ENCODE results near the gene DMRTA2. TPM values are rescaled to one million over a fixed set of nuclear protein-coding genes. Genes with fewer than 3 reads are reported as not detected.

Gene DMRTA2
- total and polyA plus RNA-seq, 2 of the 4 experiments (the other 2 are of a cell fraction), result 0.02 TPM; not detected in 1

DNA sequence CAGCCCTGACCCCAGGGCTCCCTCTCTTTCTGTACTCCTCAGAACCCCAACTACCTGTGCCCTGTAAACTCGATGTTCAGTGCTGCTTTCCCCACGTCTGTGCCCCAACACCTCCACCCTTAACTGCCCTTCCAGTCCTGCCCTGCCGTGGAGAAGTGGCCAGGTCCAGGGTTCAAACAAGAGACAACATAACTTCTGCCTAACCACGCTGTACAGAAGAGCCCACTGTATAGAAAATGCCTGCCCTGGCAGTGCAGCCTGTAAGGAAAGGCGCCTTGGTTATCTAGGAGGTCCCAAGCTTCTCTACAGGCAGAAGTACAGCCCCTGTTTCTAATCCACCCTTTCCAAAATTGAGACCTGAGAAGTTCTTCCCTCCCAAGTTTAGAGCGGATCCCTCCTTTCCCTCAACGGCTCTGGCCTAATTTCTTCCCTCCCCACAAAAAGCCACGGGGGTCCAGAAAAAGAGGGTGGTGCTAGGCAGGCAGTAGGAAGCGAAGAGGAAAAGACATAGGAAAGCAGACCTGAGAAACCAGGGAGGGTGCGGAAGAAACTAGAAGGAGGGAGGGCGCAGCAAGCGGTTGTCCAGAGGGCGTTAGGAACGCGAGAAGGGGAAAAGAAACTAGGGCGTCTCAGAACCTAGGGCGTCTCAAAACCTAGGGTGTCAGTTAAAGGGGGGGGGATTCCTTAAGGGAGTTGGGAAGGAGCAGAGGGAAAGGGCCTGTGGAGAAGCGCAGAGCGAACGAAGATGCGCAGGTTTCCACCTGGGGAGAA lies 3.2 kb downstream of the DMRTA2 start:
- Histone ChIP-seq H3K9me1 (ENCODE audit: insufficient read depth, low read length) (no peaks in the 10 kb centered on the region), H2AK5ac (ENCODE audit: low read depth, low read length) (no peak overlapping the region), H3K18ac (ENCODE audit: low read depth, low read length) (no peak overlapping the region), H2AK9ac (replicated peaks; ENCODE audit: low read depth, low read length, poor library complexity) (no peak overlapping the region), H3K14ac (replicated peaks; ENCODE audit: low read depth, low read length) (no peak overlapping the region), H3K27ac (ENCODE audit: insufficient read depth, low read length) (no peak overlapping the region), H3K36me3 (ENCODE audit: control insufficient read depth, insufficient read depth, low read length) (no peaks in the 10 kb centered on the region), H2BK15ac (ENCODE audit: low read depth, low read length) (no peak overlapping the region), H4K91ac (ENCODE audit: insufficient read depth, low read depth, low read length) (no peak overlapping the region), H3K4me1 (ENCODE audit: control insufficient read depth, insufficient read depth, low read length) (peaks cover 2% of the 10 kb centered on the region; the same call in 1 of the 2 replicates), H3K4ac (ENCODE audit: low read depth, low read length) (no peak overlapping the region), H2BK20ac (ENCODE audit: low read depth, low read length) (no peak overlapping the region), H2BK120ac (ENCODE audit: low read depth, low read length) (no peak overlapping the region), H3K27me3 (ENCODE audit: control insufficient read depth, insufficient read depth, low read length) (peaks cover 98% of the 10 kb centered on the region), H3K23ac (ENCODE audit: low read depth, low read length) (no peak overlapping the region), H3K79me1 (ENCODE audit: low read depth in 1 of 2, low read length in 2 of 2) (no peaks in the 10 kb centered on the region), H4K5ac (ENCODE audit: low read depth, low read length) (no peak overlapping the region), H3K4me3 (ENCODE audit: insufficient read depth, low read depth, low read length) (no peak overlapping the region), H3K4me2 (ENCODE audit: low read depth, low read length) (no peak overlapping the region), H3K9ac (ENCODE audit: low read depth, low read length) (no peak overlapping the region), H2AFZ (replicated peaks; ENCODE audit: low read length, poor library complexity) (no peak overlapping the region), H3K9me3 (ENCODE audit: control insufficient read depth, insufficient read depth, low read length) (peaks cover 5% of the 10 kb centered on the region; the same call in 1 of the 2 replicates), H3K56ac (ENCODE audit: extremely low read depth, insufficient read depth, low read length) (no peak overlapping the region), H2BK5ac (ENCODE audit: low read depth, low read length, poor library complexity, severe bottlenecking) (no peak overlapping the region), H4K8ac (ENCODE audit: low read depth in 2 of 2, low read length in 2 of 2) (no peak overlapping the region), H4K20me1 (ENCODE audit: insufficient read depth, low read length) (0 out of 2 replicates have a peak, but pooled peaks cover under 1% of the 10 kb centered on the region)
- intact Hi-C loops (cut with micrococcal nuclease) (no loop called here), dilution Hi-C loops (cut with HindIII; ENCODE audit: low sequenced_read_pairs, unreplicated experiment) (no loop called here), in situ Hi-C loops (cut with MboI; ENCODE audit: low sequenced_read_pairs) (no loop called here)
- TF ChIP-seq CEBPB (IDR thresholded peaks at IDR 0.05; ENCODE audit: low read depth, low read length) (no peak), MAFK (IDR thresholded peaks at IDR 0.05; ENCODE audit: low read depth, low read length) (no peak), RFX5 (IDR thresholded peaks at IDR 0.05; ENCODE audit: low read depth, low read length) (no peak), FOS (IDR thresholded peaks at IDR 0.05; ENCODE audit: low read depth, low read length) (no peak), BHLHE40 (IDR thresholded peaks at IDR 0.05; ENCODE audit: low read depth, low read length) (no peak), MAZ (IDR thresholded peaks at IDR 0.05; ENCODE audit: borderline replicate concordance, low read depth, low read length) (no peak), POLR2A (IDR thresholded peaks at IDR 0.05; ENCODE audit: low read depth, low read length) (no peak), NFE2L2 (IDR thresholded peaks at IDR 0.05; ENCODE audit: low read depth, low read length) (no peak), RAD21 (IDR thresholded peaks at IDR 0.05; ENCODE audit: low read length) (no peak)
- no TSS peak for BruUV-seq (replicated peaks)
- DNase-seq, result no peak
- CTCF ChIA-PET, result no interaction called here
- no peak for ATAC-seq (ENCODE audit: low read depth)
- WGBS, 2 experiments (ENCODE audit: extremely low coverage in 2 of 2, insufficient read length in 1 of 2), result 7% methylated on average over 6 of the region's 21 CpGs; no CpG with 5 or more reads in 1 of the 2 experiments
- POLR2A ChIA-PET (ENCODE audit: unreplicated experiment), result no interaction called here

Data from IMR-90 (cell line).